GM21786 (cell line): ENCODE results near the gene ARHGEF1.

Experiments
- ATAC-seq: cut with Tn5 transposase; IDR thresholded peaks from one replicate; pipeline ENCODE4 v1.9.1; 2021; ENCODE audit not compliant: unreplicated experiment

The ARHGEF1 gene

GRCh38 chr19:41945135-41945766 lies 62.3 kb downstream of the ARHGEF1 start:
- peak; percentile 69 for ATAC-seq

GRCh38 chr19:41947091-41947490 lies 64.1 kb downstream of the ARHGEF1 start:
- no peak for ATAC-seq

- ATAC-seq, result no peak
These were observed 68.7 kb downstream of the ARHGEF1 start for GRCh38 chr19:41951686-41952172.

GRCh38 chr19:41955521-41955920 lies 72.5 kb downstream of the ARHGEF1 start:
- no peak for ATAC-seq

- no peak for ATAC-seq
These were observed 73.6 kb downstream of the ARHGEF1 start for GRCh38 chr19:41956621-41957020.
